ENCODE data around the gene HSD17B10. TPM values are rescaled to one million over a fixed set of nuclear protein-coding genes. Genes with fewer than 3 reads are reported as not detected.

HSD17B10 gene
- total and polyA plus RNA-seq, 7 experiments from 2014 or later: 23.9 to 129 (median 47.1) TPM

DNA sequence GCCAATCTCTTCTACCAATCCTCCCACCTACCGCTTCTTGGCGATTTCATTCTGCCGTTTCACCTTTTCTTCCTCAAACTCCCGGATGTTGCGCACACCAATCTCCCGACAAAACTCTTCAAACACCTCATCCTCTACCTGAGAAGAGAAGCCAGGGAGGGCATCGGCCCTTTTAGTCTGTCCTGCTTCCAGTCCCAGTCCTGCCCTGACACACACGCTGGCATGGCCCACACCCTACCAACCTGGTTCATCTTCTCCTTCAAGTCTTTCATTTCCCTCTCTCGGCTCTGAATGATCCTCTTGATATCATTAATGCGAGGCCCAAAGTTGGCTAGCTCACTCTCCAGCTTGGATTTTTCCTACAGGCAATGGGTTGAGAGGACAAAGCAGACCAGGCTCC, 30.6 kb downstream of the HSD17B10 start:
- peak overlapping the region in 2 of 9 donors; percentile 20 to 70 for H3K27ac Mint-ChIP-seq
- Histone ChIP-seq H3K9me3 (ENCODE audit: control insufficient read depth in 2 of 3, low read length in 3 of 3) (no peaks in the 10 kb centered on the region), H3K4me1 (ENCODE audit: control insufficient read depth in 2 of 2, insufficient read depth in 2 of 2, low read length in 2 of 2) (no peaks in the 10 kb centered on the region), H3K4me3 (ENCODE audit: low read length) (no peak overlapping the region), H3K27ac (ENCODE audit: low read depth, low read length) (no peak overlapping the region), H3K27me3 (ENCODE audit: control insufficient read depth in 2 of 2, insufficient read depth in 2 of 2, low read length in 2 of 2) (no peaks in the 10 kb centered on the region), H3K36me3 (ENCODE audit: control insufficient read depth in 2 of 3, insufficient read depth in 3 of 3, low read length in 3 of 3) (peaks cover 12 to 83% (median 30%) of the 10 kb centered on the region in 3 experiments)
- no peaks in the 10 kb centered on the region for H3K27me3 Mint-ChIP-seq
- H3K36me3 Mint-ChIP-seq: peaks cover 7 to 67% (median 13%) of the 10 kb centered on the region in 5 donors
- no peaks in the 10 kb centered on the region for H3K9me3 Mint-ChIP-seq
- H3K4me3 Mint-ChIP-seq: peak overlapping the region in 1 of 10 donors; percentile 40
- ATAC-seq: no peak
- ChIA-PET POLR2A (no interaction called here), CTCF (interaction anchor here (0.7 kb wide), 1 partner anchor 59 kb away, joined by 5 read pairs; no protein-coding TSS in a partner anchor)
- DNase-seq: no peak
- no peaks in the 10 kb centered on the region for H3K4me1 Mint-ChIP-seq
- intact Hi-C loops (cut with micrococcal nuclease): loop anchor here in 1 of 2 donors (5.0 kb wide), 1 partner anchor 34 kb away; no protein-coding TSS in a partner anchor

DNA sequence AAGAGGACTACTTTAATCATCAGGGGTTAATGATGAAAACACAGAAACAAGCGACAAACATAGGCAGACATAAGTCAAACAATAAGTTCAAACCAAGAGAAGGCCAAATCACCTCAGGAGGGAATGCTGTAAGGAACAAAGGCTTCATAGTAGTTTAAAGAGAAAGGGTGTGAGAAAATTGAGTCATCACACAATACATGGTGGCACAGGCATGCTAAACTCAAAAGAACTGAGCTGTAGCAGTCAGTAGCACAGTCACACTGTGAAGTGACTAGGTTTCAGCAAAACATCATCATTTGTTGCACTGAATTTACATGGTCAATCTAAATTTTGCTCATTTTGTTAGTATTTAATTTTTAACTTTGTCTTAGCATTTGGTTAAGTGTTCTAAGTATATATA, 36.0 kb downstream of the HSD17B10 start:
- intact Hi-C loops (cut with micrococcal nuclease): no loop called here
- Mint-ChIP-seq H3K9me3 (no peaks in the 10 kb centered on the region), H3K27me3 (no peaks in the 10 kb centered on the region), H3K4me3 (no peak overlapping the region), H3K27ac (peak overlapping the region in 1 of 9 donors; percentile 43), H3K4me1 (peaks cover 0 to 2% (median 0%) of the 10 kb centered on the region in 7 donors), H3K36me3 (peaks cover 8 to 49% (median 20%) of the 10 kb centered on the region in 5 donors)
- Histone ChIP-seq H3K9me3 (ENCODE audit: control insufficient read depth in 2 of 3, low read length in 3 of 3) (no peaks in the 10 kb centered on the region), H3K4me1 (ENCODE audit: control insufficient read depth in 2 of 2, insufficient read depth in 2 of 2, low read length in 2 of 2) (no peaks in the 10 kb centered on the region), H3K4me3 (ENCODE audit: low read length) (no peak overlapping the region), H3K27ac (ENCODE audit: low read depth, low read length) (no peak overlapping the region), H3K27me3 (ENCODE audit: control insufficient read depth in 2 of 2, insufficient read depth in 2 of 2, low read length in 2 of 2) (no peaks in the 10 kb centered on the region), H3K36me3 (ENCODE audit: control insufficient read depth in 2 of 3, insufficient read depth in 3 of 3, low read length in 3 of 3) (peaks cover under 1 to 63% (median 14%) of the 10 kb centered on the region in 3 experiments)
- DNase-seq: no peak
- ChIA-PET POLR2A (no interaction called here), CTCF (no interaction called here)
- no peak for ATAC-seq

DNA sequence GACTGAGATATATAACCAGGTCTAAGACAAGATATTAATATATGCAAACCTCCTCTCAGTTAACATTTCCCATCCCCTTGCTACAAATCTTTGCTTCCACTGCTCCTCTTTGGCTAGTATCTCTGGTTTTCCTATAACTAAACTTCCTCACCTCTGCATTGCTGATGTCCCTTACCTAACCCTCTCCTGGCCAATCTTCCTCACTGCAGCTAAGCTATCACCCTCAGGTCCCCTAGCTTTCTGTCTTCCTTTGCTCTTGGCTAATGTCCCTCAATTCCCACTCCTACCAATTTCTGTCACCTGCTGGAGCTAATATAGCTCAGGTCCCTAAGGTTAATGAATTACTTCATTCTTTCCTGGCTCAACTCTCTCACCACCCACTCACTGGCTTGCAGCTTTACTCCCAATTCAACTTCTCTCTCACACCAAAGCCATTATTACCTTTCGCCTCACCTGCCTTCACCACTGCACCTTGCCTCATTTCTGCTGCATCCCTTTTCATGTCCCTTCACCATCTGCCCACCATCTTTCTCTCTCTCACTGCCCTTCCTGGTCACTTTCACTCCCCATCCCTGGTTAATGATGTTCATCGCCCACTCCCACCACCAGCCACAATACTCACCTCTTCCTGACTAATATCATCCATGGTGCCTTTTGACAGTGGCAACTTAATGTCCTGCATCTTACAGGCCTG, 38.4 kb downstream of the HSD17B10 start:
- intact Hi-C loops (cut with micrococcal nuclease): no loop called here
- Histone ChIP-seq H3K4me1 (ENCODE audit: control insufficient read depth in 2 of 2, insufficient read depth in 2 of 2, low read length in 2 of 2) (no peaks in the 10 kb centered on the region), H3K9me3 (ENCODE audit: control insufficient read depth in 2 of 3, low read length in 3 of 3) (no peaks in the 10 kb centered on the region), H3K4me3 (ENCODE audit: low read length) (no peak overlapping the region), H3K36me3 (ENCODE audit: control insufficient read depth in 2 of 3, insufficient read depth in 3 of 3, low read length in 3 of 3) (peaks cover 0 to 62% (median 11%) of the 10 kb centered on the region in 3 experiments), H3K27ac (ENCODE audit: low read depth, low read length) (no peak overlapping the region), H3K27me3 (ENCODE audit: control insufficient read depth in 2 of 2, insufficient read depth in 2 of 2, low read length in 2 of 2) (no peaks in the 10 kb centered on the region)
- CTCF ChIA-PET: no interaction called here
- POLR2A ChIA-PET: no interaction called here
- ATAC-seq: no peak
- no peaks in the 10 kb centered on the region for H3K27me3 Mint-ChIP-seq
- peaks cover 3 to 39% (median 15%) of the 10 kb centered on the region in 5 donors for H3K36me3 Mint-ChIP-seq
- H3K9me3 Mint-ChIP-seq: no peaks in the 10 kb centered on the region
- DNase-seq: no peak
- H3K4me3 Mint-ChIP-seq: no peak overlapping the region
- H3K27ac Mint-ChIP-seq: peak overlapping the region in 5 of 9 donors; percentile 44 to 75 (median 70)
- peaks cover 0 to 2% (median 0%) of the 10 kb centered on the region in 7 donors for H3K4me1 Mint-ChIP-seq

DNA sequence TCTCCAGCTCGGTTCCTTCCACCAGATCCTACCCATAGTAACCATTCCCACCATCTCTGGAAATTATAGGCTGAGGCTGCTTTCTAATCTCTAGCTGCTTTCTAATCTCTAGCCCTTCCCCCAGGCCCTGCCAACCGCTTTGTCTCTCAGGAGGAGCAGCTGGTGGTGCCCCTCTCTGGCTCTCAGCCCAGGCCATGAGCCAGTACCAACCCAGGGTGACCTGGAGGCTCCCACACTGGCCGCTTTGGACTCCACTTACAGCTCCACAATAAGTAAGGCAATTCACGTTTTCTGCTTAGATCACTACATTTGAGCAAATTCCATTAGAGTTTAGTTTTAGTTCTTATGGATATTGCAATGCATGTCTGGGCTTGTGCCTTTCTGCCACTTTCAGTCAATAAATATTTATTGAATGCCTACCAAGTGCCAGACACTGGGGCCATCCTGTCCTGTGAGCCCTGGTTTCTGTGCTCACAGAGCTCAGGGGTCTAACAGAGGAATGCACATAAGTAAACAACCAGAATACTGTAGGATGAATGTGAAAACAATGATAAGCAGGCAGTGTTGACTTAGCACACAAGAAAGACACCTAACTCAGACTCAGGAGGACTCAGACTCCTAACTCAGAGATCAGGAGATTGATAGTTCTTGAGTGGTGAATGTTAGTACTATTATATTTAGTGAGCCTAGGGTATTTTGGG, 50.6 kb downstream of the HSD17B10 start:
- intact Hi-C loops (cut with micrococcal nuclease): no loop called here
- no peak overlapping the region for H3K27ac ChIP-seq (ENCODE audit: low read depth, low read length)
- Mint-ChIP-seq H3K27ac (no peak overlapping the region), H3K36me3 (peaks cover 0 to 57% (median 15%) of the 10 kb centered on the region in 5 donors), H3K4me3 (no peak overlapping the region), H3K27me3 (no peaks in the 10 kb centered on the region), H3K9me3 (no peaks in the 10 kb centered on the region), H3K4me1 (peaks cover 0 to 4% (median 0%) of the 10 kb centered on the region in 7 donors)
- POLR2A ChIA-PET: interaction anchor here (1.0 kb wide), 1 partner anchor 1179 kb away, joined by 3 read pairs; no protein-coding TSS in a partner anchor
- H3K4me1 ChIP-seq (ENCODE audit: control insufficient read depth in 2 of 2, insufficient read depth in 2 of 2, low read length in 2 of 2): no peaks in the 10 kb centered on the region
- H3K9me3 ChIP-seq (ENCODE audit: control insufficient read depth in 2 of 3, low read length in 3 of 3): no peaks in the 10 kb centered on the region
- H3K4me3 ChIP-seq (ENCODE audit: low read length): no peak overlapping the region
- H3K27me3 ChIP-seq (ENCODE audit: control insufficient read depth in 2 of 2, insufficient read depth in 2 of 2, low read length in 2 of 2): no peaks in the 10 kb centered on the region
- H3K36me3 ChIP-seq (ENCODE audit: control insufficient read depth in 2 of 3, insufficient read depth in 3 of 3, low read length in 3 of 3): peaks cover 0 to 68% (median 4%) of the 10 kb centered on the region in 3 experiments
- DNase-seq (no peak), ATAC-seq (no peak)
- CTCF ChIA-PET: no interaction called here

Small RNA genes within 50 kb of the gene (microRNA-seq; reads per million reads assigned to microRNA genes)
- not detected for gene MIR6857 (ENCODE audit: borderline microRNAs expressed)

Other genes starting within 250 kb of the HSD17B10 start
- 100 to 1,000 TPM; 104 to 216 (median 132) TPM for gene KDM5C, start 209.2 kb downstream of the HSD17B10 start, total RNA-seq
- 10 to 100 TPM; 24.4 to 36.5 TPM for gene KDM5C, start 209.2 kb downstream of the HSD17B10 start, polyA plus RNA-seq
- gene IQSEC2, start 152.8 kb downstream of the HSD17B10 start, total RNA-seq: 1 to 10 TPM in 2 of 5 experiments, under 1 TPM in 3; 0.46 to 9.1 (median 1.00) TPM
- under 1 TPM; 0.20 to 0.24 TPM for gene IQSEC2, start 152.8 kb downstream of the HSD17B10 start, polyA plus RNA-seq
- 100 to 1,000 TPM in 1 of 5 experiments, 10 to 100 TPM in 4; 53.0 to 108 (median 67.7) TPM for gene SMC1A, start 11.7 kb downstream of the HSD17B10 start, total RNA-seq
- 10 to 100 TPM; 55.1 to 84.9 TPM for gene SMC1A, start 11.7 kb downstream of the HSD17B10 start, polyA plus RNA-seq
- 1 to 10 TPM; 1.4 to 2.4 (median 1.6) TPM for gene RIBC1, start 11.5 kb downstream of the HSD17B10 start, total RNA-seq
- gene RIBC1, start 11.5 kb downstream of the HSD17B10 start, polyA plus RNA-seq: under 1 TPM; 0.26 to 0.62 TPM